Measurements from ENCODE around the gene ARL16.

Gene ARL16

DNA sequence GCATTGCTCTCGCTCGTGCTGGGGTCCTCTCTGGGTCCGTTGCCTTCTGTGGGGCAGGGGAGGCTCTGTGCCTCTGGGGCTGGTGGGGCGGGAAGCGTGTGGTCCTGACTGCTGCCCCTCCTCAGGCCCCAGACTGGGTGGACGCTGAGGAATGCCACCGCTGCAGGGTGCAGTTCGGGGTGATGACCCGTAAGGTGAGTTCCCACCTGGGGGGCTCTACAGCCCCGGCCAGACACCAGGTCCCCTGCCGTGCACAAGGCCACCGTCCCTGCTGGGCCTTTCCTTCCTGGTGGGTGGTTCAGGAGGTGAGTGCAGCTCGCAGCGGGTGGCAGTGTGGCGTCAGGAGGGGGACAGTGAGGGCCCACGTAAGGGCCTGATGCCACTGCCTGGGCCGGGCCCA lies 7.0 kb upstream of the ARL16 start:
- H3K4me3 ChIP-seq (ENCODE audit: low read depth, low read length): no peak overlapping the region
- TF ChIP-seq, protein P1, sequence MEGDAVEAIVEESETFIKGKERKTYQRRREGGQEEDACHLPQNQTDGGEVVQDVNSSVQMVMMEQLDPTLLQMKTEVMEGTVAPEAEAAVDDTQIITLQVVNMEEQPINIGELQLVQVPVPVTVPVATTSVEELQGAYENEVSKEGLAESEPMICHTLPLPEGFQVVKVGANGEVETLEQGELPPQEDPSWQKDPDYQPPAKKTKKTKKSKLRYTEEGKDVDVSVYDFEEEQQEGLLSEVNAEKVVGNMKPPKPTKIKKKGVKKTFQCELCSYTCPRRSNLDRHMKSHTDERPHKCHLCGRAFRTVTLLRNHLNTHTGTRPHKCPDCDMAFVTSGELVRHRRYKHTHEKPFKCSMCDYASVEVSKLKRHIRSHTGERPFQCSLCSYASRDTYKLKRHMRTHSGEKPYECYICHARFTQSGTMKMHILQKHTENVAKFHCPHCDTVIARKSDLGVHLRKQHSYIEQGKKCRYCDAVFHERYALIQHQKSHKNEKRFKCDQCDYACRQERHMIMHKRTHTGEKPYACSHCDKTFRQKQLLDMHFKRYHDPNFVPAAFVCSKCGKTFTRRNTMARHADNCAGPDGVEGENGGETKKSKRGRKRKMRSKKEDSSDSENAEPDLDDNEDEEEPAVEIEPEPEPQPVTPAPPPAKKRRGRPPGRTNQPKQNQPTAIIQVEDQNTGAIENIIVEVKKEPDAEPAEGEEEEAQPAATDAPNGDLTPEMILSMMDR (IDR thresholded peaks at IDR 0.05; ENCODE audit: low read depth, low read length): no peak

DNA sequence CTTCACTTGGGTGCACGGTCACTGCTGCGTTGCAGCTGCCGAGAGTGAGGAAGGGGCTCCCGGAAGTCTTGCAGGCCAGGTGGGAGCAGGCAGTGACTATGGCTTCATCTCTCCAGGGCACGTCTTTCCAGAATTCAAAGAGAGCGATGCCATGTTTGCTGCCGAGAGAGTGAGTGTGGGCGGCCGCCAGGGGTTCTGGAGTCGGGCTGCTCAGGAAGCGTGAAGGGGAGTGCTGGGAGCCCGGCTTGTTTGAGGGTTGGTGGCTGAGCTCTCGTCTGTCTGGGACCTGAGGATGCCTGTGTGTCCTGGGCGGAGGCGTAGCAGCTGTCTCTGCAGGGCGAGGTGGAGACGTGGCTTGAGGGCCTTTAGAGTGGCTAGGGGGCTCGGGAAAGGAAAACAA lies 6.5 kb upstream of the ARL16 start:
- no peak overlapping the region for H3K4me3 ChIP-seq (ENCODE audit: low read depth, low read length)
- TF ChIP-seq, protein P1 (IDR thresholded peaks at IDR 0.05; ENCODE audit: low read depth, low read length): no peak

DNA sequence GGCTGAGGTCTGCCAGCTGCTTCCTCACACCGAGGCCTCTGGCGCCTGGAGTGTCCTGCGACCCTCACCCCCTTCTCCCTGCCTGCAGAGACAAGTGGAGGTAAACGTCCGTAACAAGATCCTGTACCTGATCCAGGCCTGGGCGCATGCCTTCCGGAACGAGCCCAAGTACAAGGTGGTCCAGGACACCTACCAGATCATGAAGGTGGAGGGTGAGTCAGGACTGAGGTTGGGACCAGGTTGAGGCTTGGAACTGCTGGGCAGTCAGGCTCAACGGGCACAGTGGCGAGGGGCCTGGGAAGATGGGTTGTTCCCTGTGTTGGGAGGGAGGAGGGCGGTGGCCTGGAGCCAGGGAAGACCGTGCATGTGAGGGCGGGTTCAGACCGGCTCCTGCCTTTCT lies 5.0 kb upstream of the ARL16 start:
- TF ChIP-seq, protein P1 (IDR thresholded peaks at IDR 0.05; ENCODE audit: low read depth, low read length): no peak
- H3K4me3 ChIP-seq (ENCODE audit: low read depth, low read length): no peak overlapping the region

DNA sequence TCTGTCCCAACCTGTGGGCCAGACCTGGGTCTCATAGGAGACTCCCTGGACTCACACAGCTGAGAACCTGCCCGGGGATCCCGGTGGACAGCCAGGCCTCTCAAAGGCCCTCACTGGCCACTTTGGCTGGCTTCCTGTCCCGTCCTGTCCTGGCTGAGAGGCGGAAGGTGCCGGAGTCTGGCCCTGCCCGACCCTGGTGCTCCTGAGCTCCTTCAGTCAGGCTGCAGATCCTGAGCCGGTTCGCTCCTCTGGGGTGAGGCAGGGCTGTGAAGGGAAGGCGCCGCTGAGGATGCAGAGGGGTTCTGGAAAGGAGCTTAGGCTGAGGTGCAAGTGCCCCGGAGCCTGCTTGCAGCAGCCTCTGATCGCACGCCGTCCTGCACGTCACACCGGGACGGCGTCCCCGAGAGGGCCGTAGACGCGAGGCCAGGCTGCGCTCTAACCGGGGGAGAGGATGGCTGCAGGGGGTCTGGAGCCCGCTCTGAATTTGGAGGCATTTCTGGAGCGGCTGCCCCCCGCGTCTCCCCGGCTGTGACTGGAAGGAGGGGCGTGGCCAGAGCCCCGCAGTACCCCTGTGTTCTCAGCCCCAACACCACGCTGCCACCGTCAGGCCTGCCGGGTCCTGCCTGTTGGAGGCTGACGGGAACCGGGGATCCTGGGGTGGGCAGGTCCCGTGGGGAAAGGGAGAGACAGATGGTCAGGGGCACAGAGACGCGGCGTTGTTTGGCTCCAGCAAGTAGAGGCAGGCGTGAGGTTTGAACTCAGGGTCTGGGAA lies 4.4 kb upstream of the ARL16 start:
- no peak overlapping the region for H3K4me3 ChIP-seq (ENCODE audit: low read depth, low read length)
- TF ChIP-seq, protein P1 (IDR thresholded peaks at IDR 0.05; ENCODE audit: low read depth, low read length): no peak

DNA sequence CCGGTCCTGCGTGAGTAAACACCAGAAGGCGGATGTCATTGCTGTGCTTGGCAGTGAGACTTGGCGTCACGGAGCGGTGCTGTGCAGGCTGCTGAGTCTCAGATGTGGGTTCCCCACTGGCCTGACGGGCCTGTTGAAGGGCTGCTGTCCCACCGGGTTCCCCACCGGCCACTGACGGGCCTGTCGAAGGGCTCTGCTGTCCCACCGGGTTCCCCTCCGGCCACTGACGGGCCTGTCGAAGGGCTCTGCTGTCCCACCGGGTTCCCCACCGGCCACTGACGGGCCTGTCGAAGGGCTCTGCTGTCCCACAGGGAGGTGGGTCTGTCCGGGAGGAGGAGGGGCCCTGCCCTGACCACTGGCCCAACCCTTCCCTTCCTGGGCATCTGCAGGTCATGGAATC lies 3.0 kb upstream of the ARL16 start:
- no peak overlapping the region for H3K4me3 ChIP-seq (ENCODE audit: low read depth, low read length)
- TF ChIP-seq, protein P1 (IDR thresholded peaks at IDR 0.05; ENCODE audit: low read depth, low read length): no peak

DNA sequence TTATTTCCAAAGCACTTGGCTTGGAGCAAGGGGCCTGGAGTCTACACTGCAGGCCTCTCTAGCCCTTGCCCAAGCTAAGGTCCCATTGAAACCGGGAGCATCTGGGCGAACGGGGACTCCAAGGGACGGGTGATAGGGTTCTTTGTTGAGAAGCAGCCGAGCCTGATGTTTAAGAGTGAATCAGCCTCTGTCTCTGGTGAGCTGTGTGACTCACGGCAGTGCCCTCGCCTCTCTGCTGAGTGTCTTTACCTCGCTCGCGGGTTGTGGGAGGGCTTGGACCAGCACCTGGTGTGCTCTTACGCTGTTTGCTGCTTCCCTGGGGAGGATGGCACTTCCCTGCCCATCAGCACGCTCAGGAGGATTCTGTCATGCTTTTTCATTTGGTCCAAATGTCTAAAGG lies 1.5 kb upstream of the ARL16 start:
- H3K4me3 ChIP-seq (ENCODE audit: low read depth, low read length): peak overlapping the region; percentile 96

DNA sequence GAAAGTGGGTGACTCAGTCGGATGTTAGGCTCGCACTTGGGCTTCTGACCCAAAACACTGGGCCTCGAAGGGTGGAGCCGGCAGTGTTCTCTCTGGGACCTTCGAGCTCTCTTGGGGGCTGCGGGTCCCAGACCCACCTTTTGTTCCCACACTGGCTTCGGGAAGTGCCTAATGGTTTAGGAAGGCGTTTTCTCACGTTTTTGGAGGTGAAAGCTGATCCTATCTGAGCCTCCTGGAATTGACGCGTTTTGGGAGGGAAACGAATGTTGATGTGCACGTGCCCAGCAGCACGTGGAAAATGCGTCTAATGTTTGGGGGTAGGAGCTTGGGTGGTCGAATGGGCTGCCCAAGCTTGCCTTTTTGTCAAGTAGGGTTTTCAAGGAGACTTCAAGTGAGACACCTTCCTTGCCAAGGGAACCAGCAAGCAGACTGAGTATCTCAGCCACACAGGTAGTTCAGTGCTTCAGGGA lies 880 bp upstream of the ARL16 start:
- H3K4me3 ChIP-seq (ENCODE audit: low read depth, low read length): peak overlapping the region; percentile 96
- TF ChIP-seq, protein P1 (IDR thresholded peaks at IDR 0.05; ENCODE audit: low read depth, low read length): no peak

More for the DNA sequence above, 1.5 kb upstream of the ARL16 start:
- TF ChIP-seq, protein P1 (IDR thresholded peaks at IDR 0.05; ENCODE audit: low read depth, low read length): no peak
